Right atrium auricular region (tissue), 2 donors: Measurements from ENCODE around the gene PHACTR1. TPM values are rescaled to one million over a fixed set of nuclear protein-coding genes. Genes with fewer than 3 reads are reported as not detected.

Experiments used
- DNase-seq: peaks from one replicate; pipeline ENCODE4 v3.0.0-alpha.2; 2019; ENCODE audit warnings: low spot score
- H3K27ac ChIP-seq, 2 donors: fragments of 200-600 bp; sonication (generic); 1 replicate in 1 of 2; 2 replicates in 1 of 2; pipeline ENCODE4 v1.5.1; 2016 to 2019
- H3K27me3 ChIP-seq, 2 donors: fragments of 200-600 bp; sonication (generic); one replicate each; pipeline versions ENCODE4 v1.5.1 to v1.6.0; 2017 to 2019
- H3K36me3 ChIP-seq: fragments of 200-600 bp; sonication (generic); one replicate; pipeline ENCODE4 v1.5.1; 2016
- H3K4me1 ChIP-seq, 2 donors: fragments of 200-600 bp; sonication (generic); one replicate each; pipeline versions ENCODE4 v1.5.1 to v1.6.0; 2017 to 2019
- H3K4me3 ChIP-seq, 2 donors: fragments of 200-600 bp; sonication (generic); 1 replicate in 1 of 2; 2 replicates in 1 of 2; pipeline ENCODE4 v1.5.1; 2017 to 2019; ENCODE audit warnings: mild to moderate bottlenecking in 1 of 2, moderate library complexity in 1 of 2
- H3K9me3 ChIP-seq, 2 donors: fragments of 200-600 bp; sonication (generic); one replicate each; pipeline ENCODE4 v1.5.1; 2019
- total RNA-seq, 2 donors: library from RNA; depleted of rRNA; stranded (reverse); fragments of >200 nt; gene quantifications; one replicate each; pipeline ENCODE4 v1.1.0, GENCODE V29; 2016
- TF ChIP-seq, protein P1 (sequence below), 2 donors: fragments of 200-600 bp; sonication (generic); IDR thresholded peaks; one replicate each; pipeline ENCODE4 v1.5.1; 2019; ENCODE audit warnings: antibody characterized with exemption in 2 of 2

PHACTR1 gene
- total RNA-seq, 2 donors from 2014 or later = 19.1 to 46.0 TPM

GRCh38 chr6:13233106-13233505 is 516.5 kb downstream of the PHACTR1 start:
- Histone ChIP-seq H3K4me1 (no peaks in the 10 kb centered on the region), H3K36me3 (peaks cover 20% of the 10 kb centered on the region), H3K27ac (no peak overlapping the region), H3K9me3 (no peaks in the 10 kb centered on the region), H3K27me3 (no peaks in the 10 kb centered on the region), H3K4me3 (no peak overlapping the region)
- DNase-seq = no peak
- TF ChIP-seq, protein P1, sequence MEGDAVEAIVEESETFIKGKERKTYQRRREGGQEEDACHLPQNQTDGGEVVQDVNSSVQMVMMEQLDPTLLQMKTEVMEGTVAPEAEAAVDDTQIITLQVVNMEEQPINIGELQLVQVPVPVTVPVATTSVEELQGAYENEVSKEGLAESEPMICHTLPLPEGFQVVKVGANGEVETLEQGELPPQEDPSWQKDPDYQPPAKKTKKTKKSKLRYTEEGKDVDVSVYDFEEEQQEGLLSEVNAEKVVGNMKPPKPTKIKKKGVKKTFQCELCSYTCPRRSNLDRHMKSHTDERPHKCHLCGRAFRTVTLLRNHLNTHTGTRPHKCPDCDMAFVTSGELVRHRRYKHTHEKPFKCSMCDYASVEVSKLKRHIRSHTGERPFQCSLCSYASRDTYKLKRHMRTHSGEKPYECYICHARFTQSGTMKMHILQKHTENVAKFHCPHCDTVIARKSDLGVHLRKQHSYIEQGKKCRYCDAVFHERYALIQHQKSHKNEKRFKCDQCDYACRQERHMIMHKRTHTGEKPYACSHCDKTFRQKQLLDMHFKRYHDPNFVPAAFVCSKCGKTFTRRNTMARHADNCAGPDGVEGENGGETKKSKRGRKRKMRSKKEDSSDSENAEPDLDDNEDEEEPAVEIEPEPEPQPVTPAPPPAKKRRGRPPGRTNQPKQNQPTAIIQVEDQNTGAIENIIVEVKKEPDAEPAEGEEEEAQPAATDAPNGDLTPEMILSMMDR (IDR thresholded peaks at IDR 0.05) = no peak

DNA sequence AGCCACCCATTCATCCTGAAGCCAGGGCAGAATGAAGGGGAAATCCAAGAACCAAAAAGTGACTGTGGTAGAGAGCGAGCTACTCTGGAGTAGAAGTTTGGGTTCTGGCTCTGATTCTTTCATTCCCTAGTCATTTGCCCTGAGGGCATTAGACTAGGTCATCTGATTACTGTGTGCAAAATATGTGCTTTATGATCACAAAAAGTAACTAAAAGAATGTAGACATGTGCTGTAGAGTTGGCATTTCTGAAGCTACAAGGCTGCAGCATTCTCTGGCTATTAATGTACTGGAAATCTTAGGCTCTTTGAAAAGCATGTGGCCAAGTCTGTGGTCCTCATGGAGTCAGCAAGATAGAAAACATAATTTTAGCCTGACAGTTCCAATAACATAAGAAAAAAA is 517.6 kb downstream of the PHACTR1 start:
- TF ChIP-seq, protein P1 (IDR thresholded peaks at IDR 0.05) = no peak
- no peak overlapping the region for H3K27ac ChIP-seq
- H3K27me3 ChIP-seq = no peaks in the 10 kb centered on the region
- H3K4me1 ChIP-seq = no peaks in the 10 kb centered on the region
- no peak for DNase-seq
- no peaks in the 10 kb centered on the region for H3K9me3 ChIP-seq
- H3K4me3 ChIP-seq = no peak overlapping the region
- peaks cover 11% of the 10 kb centered on the region for H3K36me3 ChIP-seq

DNA sequence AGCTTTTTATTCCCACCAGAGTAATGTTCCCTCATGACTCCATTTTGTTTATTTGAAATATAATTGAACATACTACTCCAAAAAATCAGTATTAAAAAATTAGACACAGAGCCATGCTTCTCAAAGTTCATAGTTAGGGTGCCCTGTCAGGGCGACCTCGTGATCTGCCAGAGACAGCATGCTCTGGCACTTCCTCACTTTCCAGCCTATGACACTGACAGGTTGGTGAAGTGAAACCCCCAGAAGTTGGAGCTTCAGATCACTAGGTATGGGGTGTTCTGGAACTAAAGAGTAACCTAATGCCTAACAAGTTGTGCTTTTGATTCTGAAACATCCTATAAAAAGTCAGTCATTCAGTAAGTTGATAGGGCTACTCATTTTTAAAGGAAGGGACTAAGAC is 518.8 kb downstream of the PHACTR1 start:
- peaks cover 6% of the 10 kb centered on the region for H3K36me3 ChIP-seq
- no peak for DNase-seq
- TF ChIP-seq, protein P1 (IDR thresholded peaks at IDR 0.05) = no peak
- H3K4me3 ChIP-seq = no peak overlapping the region
- no peaks in the 10 kb centered on the region for H3K4me1 ChIP-seq
- H3K27ac ChIP-seq = no peak overlapping the region
- no peaks in the 10 kb centered on the region for H3K9me3 ChIP-seq
- H3K27me3 ChIP-seq = no peaks in the 10 kb centered on the region

- TF ChIP-seq, protein P1 (IDR thresholded peaks at IDR 0.05) = no peak
- no peaks in the 10 kb centered on the region for H3K27me3 ChIP-seq
- no peak overlapping the region for H3K4me3 ChIP-seq
- H3K9me3 ChIP-seq = no peaks in the 10 kb centered on the region
- no peak overlapping the region for H3K27ac ChIP-seq
- H3K36me3 ChIP-seq = no peaks in the 10 kb centered on the region
- no peaks in the 10 kb centered on the region for H3K4me1 ChIP-seq
- no peak for DNase-seq
Measured at GRCh38 chr6:13237318-13237717, 520.8 kb downstream of the PHACTR1 start.

DNA sequence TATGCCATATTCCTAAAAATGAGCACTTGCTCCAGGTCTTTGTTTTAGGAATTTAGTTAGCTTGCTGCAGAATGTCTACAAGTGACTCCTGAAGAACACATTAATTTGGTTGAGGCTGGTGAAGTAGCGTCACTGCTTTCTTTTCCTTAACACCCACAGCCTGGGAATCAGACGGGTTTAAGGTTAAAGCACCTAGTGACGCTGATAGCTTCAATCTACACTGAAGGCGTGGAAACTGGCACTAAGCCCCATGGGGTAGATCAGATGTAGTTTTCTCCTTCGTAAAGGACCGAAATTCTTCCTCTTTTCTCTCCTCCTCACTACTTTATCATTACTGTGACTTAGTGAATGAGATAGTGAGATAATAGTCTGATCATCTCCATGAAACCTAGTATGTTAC is 521.5 kb downstream of the PHACTR1 start:
- H3K36me3 ChIP-seq = no peaks in the 10 kb centered on the region
- no peak for DNase-seq
- TF ChIP-seq, protein P1 (IDR thresholded peaks at IDR 0.05) = no peak
- H3K4me3 ChIP-seq = no peak overlapping the region
- no peaks in the 10 kb centered on the region for H3K9me3 ChIP-seq
- no peaks in the 10 kb centered on the region for H3K27me3 ChIP-seq
- no peak overlapping the region for H3K27ac ChIP-seq
- no peaks in the 10 kb centered on the region for H3K4me1 ChIP-seq

DNA sequence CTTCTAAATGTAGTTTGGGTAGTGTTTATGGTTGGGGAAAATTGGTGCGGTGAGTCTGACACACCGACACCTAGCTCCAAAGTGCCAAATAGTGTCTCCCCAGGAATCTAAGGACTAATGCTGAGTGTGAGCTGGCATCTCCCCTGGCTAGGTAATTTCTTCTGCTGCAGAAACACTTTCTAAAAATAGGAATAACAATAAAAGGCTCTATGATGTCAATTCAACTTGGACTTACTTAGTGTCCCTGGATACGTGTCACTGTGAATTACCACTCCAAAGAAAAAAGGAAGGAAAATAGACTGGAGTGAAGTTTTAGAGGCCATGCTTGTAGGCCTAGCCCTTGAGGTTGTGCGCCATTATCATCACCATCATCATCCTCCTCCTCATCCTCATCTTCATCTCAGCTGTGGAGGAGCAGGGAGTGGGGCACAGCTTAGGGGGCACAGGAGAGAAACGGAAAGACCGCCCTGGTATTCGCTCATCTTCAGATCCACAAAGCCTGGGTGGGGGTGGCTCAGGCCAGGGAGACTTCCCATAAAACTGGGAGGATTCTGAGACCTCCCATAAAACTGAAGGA is 522.2 kb downstream of the PHACTR1 start:
- no peak for DNase-seq
- H3K4me1 ChIP-seq = no peaks in the 10 kb centered on the region
- H3K9me3 ChIP-seq = no peaks in the 10 kb centered on the region
- no peak overlapping the region for H3K4me3 ChIP-seq
- H3K27ac ChIP-seq = no peak overlapping the region
- no peaks in the 10 kb centered on the region for H3K27me3 ChIP-seq
- TF ChIP-seq, protein P1 (IDR thresholded peaks at IDR 0.05) = no peak
- no peaks in the 10 kb centered on the region for H3K36me3 ChIP-seq
